Fibroblast of skin of right biceps (primary cell): ENCODE measurements around the gene CRYBG2.
"Not testable (repeated sequence)": the region's sequence is repeated elsewhere in the genome, so short reads cannot be mapped to it uniquely, and the experiment has no call there.

Experiments
- DNase-seq: peaks from one replicate; pipeline ENCODE4 v3.0.0-alpha.2; 2013

The CRYBG2 gene, protein sequence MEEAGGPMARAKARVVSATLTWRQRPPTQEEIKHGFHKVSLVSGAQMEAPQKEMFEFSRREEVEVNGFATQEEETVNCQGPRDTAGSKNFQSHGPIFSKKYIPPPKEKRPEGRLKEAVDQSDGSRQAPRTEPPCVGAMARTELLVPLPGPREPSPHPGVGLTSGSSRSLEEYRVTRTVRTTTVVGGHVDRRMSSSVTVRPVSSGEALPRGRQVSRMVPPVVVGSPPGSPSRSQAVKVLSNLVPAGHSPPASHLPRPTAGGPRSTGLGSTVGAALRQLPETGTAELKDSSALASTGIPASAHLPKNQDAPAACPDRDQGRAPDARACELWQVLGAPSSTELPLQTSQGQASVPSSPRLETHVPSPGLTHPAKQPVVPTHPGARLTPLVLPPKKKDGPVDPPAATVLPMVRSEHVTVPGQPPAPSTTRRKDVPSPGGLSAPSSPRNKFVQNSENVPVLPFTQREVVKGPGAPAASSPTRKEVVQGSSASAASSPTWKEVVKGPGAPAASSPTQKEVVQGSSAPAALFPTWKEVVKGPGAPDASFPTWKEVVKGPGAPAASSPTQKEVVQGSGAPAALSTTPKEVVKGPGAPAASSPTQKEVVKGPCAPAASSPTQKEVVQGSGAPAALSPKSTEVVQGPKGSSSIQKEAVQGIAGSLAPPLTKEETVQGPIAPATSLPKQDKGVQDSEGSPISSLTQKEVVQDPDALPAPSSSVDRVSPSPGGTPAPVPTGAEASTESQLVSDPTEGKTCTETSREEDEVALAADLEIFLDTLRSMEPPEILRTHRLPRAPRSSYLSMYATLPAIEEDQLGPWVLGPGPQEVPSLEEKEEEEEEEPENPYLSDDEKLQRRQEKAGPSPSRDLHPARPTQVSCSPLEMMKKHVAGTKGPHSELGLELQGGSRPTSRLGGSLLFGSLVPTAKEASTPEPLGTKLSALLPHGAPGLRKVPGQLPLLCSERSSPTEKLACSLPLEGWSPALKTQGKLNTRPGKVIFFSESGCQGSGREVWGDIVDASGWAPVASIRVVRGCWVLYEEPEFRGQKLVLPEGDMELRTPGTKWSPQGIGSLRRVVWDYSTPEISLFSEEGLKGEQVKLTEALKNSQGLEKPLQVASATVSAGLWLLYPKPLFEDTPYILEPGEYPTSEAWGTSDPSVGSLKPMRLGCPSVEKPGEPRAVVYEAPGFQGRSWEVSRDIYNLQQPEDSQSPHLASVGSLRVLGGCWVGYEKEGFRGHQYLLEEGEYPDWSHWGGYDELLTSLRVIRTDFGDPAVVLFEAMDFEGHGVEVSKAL (N-terminal part only)

DNA sequence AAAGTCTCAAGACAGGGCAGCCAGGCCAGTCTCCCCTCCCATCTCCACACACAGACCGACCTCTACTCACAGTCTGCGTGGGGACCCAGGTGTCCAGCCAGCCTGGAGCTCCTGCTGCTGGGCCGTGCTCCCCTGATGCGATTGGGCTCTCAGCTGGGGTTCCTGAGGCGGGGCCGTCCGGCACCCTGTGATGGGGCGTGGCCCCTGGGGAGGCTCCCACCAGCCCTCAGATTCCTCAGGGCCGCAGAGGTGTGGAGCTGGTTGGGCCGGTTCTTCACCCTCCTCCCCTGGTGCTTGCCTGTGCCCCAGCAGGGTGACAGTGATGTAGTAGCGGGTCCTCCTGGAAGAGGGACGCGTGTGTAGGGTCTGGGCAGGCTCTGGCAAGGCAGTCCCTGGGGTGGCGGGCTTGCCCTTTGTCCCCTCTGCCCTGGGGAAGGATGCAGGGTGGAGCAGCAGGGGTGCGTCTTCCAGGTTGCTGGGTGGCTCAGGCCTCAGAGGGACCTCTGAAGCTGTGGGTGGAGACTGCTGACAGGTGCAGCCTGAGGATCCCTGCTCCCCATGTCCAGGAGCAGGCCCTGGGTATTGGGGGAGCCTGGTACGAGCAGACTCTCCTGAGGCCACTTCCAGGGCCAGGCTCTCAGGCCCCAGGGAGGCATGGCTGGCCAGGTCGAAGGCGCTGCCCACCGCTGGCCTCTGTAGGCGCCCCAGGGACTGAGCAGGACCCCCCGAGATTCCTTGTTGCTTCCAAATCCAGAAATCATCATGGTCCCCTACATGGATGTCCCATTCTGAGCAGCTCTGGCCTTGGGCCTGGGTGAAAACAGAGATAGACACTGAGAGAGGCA is at the start of gene CRYBG2:
Gene CRYBG2 (minus strand): TSS at position 155 of the 845 bp plus-strand sequence. CDS start 7,473 bp downstream, outside the sequence.
- DNase-seq: no peak

DNA sequence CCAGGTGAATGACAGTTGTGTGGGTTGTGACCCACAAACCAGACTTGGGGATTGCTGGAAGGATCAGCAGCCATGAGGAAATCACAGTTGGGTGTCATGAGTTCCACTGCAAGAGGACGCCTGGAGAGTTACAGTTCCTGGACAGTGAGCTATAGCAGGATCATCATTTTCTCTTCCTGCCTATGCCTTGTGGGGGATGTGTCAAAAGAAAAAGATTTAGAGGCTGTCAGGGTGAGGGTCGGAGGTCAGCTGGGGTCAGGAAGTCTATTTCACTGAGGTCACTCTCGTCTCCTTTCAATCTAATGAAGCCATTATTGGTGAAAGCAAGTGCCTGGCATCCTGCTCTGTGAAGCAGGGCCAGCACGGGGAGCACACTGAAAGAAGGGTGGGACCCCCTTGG is 49.7 kb upstream of the CRYBG2 start:
- DNase-seq: no peak

DNA sequence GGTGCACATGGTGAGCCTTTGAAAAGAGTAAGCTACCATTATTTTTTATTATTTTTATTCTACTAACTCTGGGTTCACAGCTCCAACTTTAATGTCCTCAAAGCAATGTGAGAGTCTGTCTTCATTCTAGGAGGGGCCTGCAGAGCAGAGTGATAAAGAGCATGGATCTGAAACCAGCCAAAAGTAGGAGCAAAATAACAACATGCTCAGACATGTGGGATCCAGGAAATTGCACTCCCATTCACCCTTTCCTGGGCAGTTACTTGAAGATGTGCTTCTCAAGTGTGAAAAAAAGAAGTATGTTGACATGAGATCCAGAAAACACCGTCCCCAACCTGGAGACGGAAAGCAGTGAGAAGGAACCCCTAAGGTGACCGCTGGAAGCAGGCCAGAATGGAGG is 48.0 kb upstream of the CRYBG2 start:
- no peak for DNase-seq

DNA sequence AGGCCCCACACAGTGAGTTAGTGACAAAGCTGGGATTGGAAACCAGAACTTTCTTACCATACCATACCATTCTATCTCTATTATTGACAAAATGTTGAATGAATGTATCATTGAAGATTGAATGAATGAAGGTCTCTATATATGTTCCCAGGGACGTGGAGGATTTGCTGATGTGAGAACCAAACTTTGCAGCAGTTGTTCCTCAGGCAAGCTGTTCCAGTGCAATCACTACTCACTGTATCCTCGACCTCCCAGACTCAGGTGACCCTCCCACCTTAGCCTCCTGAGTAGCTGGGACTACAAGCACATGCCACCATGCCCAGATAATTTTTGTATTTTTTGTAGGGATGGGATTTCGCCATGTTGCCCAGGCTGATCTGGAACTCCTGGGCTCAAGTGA is 45.1 kb upstream of the CRYBG2 start:
- DNase-seq: no peak

DNA sequence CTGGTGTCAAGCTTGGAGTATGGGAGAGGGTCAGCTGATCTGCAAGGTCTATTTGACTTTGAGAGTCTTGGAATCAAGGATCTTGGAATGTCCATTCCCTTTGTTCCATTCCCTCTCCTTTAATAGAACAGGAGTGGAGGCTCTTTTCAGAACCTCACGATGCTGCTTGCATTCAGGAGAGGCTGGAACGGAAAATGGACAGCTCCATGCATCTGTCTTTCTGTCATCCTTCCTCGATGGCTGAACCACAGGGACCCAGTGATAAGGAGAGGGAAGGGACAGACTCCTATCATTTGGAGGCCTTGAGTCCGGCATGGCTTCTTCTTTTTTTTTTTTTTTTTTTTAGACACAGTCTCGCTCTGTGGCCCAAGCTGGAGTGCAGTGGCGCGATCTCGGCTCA is 41.8 kb upstream of the CRYBG2 start:
- DNase-seq: no peak

DNA sequence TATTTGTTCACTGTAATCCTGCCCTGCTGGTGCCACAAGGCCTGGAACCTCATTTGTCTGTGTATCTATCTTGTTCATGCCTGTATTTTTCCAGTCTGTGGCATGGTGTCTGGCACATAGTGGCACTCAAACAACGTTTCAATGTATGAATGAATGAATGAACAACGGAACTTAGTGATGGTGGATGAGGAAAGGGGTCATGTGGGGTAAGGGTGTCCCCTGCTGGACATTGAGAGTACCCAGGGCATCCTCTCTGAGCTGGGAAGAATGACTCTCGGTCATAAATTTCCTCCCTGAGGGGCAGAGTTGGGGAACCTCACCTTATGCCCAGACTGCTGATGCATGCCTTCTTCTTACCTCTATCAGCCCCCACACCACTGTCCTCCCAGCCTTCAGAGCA is 37.5 kb upstream of the CRYBG2 start:
- DNase-seq: peak; percentile 58

DNA sequence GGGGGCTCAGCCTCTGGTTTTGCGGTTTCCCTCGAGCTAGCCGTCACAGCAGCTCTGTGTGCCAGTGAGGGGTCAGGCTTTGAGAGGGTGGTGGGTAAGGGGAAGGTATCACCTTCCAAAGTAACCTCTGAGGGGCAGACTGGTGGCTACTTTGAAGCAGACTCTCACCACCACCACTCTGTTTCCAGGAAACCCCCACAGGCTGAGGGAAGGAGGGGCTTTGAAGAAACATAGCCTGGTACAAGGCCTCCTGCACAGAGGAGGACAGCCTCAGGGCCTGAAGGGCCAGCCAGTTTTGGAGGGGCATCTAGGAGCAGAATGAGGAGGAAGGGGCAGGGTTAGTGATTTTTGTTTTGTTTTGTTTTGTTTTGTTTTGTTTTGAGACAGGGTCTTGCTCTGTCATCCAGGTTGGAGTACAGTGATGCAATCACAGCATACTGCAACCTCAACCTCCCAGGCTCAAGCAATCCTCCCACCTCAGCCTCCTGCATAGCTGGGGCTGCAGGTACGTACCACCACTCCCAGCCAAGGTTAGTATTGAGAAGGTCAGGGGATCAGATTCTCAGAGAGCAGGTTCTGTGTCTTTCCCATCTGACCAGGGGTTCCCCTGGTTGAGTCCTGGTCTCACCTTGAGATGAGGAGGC is 35.8 kb upstream of the CRYBG2 start:
- no peak for DNase-seq

DNA sequence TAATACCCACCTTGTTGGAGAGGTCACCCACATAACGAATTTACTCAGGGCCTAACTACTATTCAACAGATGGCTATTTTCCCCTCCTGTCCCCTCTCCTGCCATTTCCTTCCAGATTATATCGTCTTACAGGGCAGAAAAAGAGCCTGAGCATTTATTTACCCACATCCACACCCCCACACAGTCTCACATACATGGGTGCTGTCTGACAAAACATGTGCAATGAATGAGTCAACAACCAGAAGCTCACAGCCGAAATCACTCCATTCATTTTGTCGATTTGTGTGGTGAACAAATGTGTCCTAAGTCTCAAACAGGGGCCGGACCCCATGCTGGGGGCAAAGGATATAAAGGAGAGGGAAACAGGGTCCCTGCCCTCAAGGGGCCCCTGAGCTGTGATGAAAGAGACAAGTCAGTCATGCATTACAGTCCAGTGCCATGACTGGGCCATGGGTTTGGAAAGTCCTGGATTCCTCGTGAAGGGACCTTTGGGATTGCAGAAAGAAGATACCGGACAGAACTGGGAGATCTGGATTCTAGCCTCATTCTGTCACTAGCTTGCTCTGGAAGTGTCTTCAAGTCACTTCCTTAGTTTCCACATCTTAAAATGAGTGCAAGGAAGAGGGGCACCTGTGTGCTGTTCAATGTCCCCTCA is 35.0 kb upstream of the CRYBG2 start:
- peak; percentile 15 for DNase-seq

DNA sequence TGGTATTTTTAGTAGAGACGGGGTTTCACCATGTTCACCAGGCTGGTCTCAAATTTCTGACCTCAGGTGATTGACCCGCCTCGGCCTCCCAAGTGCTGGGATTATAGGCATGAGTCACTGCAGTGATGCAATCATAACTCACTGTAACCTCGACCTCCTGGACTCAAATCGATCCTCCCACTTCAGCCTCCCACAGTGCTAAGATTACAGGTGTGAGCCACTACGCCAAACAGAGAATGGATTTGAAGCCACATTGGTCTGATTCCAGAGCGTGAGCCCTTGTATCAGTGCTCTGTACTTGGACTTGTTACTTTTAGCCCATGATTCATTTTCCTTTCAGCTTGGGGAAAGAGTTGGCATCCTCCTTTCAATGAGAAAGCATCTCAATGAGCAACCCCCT is 33.5 kb upstream of the CRYBG2 start:
- DNase-seq: peak; percentile 36

DNA sequence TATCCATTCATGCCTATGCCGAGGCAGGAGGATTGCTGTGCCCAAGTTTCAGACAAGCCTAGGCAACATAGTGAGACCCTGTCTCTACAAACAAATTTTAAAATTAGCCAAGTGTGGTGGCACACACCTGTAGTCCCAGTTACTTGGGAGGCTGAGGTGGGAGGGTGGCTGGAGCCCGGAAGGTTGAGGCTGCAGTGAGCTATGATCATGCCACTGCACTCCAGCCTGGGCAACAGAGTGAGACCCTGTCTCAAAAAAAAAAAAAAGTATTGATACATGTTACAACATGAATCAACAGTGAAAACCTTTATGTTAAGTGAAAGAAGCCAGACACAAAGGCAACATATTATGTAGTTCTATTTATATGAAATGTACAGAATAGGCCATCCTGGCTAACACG is 31.1 kb upstream of the CRYBG2 start:
- DNase-seq: not testable (repeated sequence)

DNA sequence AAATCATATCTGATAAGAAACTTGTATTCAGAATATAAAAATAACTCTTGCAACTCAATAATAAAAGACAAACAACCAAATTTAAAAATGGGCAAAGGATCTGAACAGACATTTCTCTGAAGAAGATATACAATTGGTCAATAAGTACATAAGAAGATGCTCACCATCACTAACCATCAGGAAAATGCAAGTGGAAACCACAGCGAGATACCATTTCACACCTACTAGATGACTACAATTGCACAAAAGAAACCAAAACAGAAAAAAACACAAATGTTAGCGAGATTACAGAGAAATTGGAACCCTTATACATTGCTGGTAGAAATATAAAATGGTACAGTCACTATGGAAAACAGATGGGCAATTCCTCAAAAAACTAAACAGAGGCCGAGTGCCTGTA is 30.1 kb upstream of the CRYBG2 start:
- no peak for DNase-seq

DNA sequence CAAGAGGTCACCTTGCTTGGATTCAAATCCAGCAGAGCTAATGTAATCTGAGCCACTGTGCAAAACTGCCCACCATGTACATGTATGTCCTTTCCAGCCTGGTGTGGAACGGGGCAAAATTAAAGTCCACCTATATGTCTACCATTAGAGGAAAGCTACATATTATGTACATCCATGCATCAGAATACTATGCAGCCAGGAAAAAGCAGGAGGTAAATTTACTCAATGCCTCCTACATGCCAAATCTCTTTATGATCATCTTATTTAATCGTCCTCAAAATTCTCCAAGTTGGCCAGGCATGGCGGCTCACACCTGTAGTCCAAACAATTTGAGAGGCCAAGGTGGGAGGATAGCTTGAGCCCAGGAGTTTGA is 24.9 kb upstream of the CRYBG2 start:
- no peak for DNase-seq

DNA sequence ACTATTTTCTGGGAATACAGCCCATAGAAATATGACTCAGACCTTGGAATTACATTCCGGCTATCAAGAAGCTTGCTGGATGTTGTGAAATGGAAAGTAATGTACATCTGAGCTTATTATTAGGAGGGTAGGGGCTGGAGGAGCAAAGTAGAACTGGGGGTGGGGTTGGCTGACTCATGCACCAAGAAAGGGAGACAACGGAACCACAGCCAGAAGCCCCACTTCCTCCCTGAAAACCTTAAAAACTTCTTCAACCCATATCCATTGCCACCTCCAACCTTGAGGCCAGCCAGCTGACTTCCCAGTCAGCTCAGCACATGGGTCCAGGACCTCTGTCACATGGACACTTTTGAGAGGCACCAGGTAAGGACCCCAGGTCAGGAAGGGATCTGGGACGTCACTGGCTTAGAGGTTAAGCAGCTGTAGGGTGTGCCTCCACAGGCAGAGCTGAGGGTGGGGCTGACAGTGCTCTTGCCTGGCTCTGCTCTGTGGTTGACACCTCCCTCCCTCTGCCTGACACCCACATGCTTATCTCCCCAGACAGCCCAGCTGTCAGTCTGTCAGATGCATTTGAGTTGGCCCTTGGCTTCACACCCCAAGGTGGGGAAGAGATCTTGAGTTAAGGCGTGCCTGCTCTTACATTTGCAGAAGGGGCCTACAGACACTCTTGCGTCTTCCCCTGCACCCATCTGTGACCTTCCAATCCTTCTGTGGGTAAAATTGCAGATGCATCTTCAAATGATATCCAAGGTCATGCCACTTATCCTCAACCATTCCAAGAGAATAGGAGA is 24.4 kb upstream of the CRYBG2 start:
- DNase-seq: peak; percentile 99

DNA sequence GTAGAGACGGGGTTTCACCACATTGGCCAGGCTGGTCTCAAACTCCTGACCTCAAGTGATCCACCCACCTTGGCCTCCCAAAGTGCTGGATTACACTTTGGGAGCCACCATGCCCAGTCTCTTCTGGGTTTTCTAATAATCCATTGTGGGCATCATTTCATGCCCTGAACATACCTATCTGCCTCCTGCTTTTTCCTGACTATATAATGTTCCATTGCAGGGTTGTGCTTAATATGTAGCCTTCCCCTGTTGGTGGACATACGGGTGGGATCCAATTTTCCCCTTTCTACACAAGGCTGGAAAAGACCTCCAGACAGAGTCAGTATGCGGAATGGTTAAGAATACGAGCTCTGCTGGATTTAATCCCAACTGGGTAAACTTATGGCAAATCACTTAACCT is 22.1 kb upstream of the CRYBG2 start:
- no peak for DNase-seq

DNA sequence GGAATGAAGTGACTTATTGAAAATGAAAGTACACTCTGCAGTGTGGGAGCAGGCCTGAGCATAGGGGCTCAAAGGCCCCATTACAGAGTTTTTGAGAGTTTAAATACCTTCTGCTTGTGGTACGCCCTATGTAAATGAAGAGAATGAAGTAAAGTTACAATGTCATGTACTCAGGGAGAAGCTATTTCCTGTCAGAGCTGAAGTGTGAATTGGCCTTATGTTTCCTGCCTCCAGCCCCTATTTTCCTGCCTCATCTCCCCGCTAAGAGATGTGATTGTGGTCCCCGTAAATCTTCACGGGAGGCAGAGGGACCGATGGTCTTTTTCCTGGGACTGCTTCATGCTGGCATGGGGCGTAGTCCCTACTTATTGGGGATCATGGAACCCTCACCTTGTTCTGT is 21.2 kb upstream of the CRYBG2 start:
- peak; percentile 53 for DNase-seq

DNA sequence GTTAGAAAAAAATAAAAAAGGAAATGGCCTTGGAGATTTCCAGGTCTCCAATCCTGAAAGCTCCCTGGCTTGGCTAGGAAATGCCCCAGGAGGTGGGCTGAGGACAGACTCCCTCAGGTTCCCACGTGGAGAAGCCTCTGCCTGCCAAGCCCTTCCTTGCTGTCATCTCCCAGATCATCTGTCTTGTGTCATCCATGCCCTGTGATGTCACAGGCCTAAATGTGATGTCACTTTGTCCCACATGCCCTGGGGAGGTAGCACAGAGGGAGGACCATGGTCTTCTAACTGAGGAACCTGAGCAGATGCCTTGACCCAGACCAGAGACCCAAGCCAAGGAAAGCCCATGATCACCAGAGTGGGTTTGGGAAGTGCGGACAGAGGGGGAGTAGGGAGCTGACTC is 20.4 kb upstream of the CRYBG2 start:
- peak; percentile 18 for DNase-seq

DNA sequence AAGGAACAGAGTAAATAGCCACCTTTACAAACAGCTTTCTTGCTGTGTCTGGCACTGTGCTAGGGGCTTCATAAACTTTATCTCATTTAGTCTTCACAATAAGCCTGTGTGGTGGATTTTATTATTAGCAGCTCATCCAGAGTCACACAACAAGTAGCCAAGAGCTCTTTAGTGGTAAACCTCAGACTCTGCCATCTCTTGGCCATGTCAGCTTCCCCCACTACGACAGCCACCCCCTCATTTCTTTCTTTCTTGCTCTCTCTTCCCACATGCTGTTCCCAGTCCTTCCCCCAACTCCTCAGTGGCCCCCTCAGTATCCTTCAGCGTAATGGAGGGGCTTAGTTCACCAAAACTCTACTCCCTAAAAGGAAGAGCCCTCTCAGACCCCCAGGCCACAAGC is 19.9 kb upstream of the CRYBG2 start:
- DNase-seq: peak; percentile 36

DNA sequence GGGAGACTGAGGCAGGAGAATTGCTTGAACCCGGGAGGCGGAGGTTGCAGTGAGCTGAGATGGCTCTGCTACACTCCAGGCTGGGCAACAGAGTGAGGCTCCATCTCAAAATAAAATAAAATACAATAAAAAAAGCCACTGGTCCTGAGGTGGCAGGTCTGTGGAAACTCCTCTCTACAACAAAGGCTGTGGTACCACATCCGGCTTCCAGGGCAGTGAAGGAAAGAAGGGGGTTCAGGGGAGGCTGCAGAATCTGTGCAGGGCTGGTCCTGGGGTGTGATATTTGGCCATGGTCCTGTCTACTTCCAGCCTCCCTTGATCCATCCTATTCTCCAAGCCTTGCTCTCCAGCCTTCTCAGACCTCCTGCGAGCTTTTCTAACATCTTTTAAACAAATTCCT is 19.4 kb upstream of the CRYBG2 start:
- DNase-seq: no peak

DNA sequence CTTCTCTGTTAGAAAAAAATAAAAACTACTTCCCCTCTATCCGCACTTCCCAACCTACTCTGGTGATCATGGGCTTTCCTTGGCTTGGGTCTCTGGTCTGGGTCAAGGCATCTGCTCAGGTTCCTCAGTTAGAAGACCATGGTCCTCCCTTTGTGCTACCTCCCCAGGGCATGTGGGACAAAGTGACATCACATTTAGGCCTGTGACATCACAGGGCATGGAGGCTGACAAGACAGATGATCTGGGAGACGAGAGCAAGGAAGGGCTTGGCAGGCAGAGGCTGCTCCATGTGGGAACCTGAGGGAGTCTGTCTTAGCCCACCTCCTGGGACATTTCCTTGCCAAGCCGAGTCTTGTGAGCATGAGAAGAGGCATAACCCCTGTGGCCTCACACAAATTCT is 18.7 kb upstream of the CRYBG2 start, which contains the start of gene ZNF683:
Gene ZNF683 (minus strand): TSS at position 140 of the 400 bp plus-strand sequence. CDS start 4,179 bp downstream, outside the sequence.
- DNase-seq: not testable (repeated sequence)

DNA sequence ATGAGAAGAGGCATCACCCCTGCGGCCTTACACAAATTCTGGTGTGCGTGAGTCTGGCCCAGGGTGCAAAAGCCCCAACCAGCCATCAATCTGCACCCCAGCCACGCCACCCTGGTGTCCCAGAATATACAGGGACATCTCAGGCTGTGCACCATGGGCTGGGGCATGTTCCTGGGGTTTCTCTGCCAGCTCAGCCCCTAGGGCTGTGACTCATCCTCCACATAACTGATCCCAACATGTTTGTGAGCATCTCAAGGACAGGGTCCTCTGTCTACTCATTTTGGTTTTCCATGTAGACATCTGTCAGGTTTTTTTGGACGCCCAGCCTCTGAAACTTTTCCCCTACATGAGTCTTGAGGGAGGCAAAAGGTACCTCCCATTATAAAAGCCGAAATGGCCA is 18.1 kb upstream of the CRYBG2 start:
- DNase-seq: peak; percentile 34
